ENCODE results near the gene CNPPD1. TPM values are rescaled to one million over a fixed set of nuclear protein-coding genes. Genes with fewer than 3 reads are reported as not detected.
"Not testable (repeated sequence)": the region's sequence is repeated elsewhere in the genome, so short reads cannot be mapped to it uniquely, and the experiment has no call there.

CNPPD1 gene
- total RNA-seq, 1 experiment from 2014 or later, result 41.2 TPM

DNA sequence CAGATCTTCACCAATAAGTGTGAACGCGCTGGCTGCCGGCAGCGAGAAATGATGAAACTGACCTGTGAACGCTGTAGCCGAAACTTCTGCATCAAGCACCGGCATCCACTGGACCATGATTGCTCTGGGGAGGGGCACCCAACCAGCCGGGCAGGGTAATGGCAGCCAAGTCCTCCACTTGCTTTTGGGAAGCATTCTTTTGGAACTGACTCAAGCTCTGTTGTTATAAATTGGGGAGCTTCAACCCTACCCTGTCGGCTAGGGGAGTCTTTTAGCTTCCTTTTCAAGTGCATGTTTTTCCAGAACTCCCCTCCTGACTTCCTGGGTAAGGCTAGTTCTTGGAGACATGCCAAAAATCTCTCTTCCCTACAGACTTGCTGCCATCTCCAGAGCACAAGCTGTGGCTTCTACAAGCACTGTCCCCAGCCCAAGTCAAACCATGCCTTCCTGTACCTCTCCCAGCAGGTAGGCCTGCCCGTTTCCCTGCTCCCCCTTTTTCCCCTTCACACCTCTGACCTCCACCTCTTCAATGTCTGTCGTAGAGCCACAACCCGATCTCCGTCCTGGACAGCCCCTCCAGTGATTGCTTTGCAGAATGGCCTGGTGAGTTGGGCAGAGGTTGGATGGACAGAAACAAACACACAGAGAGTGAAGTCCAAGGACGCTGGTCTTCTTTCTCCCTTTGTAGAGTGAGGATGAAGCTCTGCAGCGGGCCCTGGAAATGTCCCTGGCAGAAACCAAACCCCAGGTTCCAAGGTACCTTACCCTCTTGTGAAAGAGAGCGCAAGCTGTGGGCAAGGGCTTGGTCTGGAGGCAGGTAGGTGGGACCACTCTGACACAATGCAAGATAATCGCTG is 31.4 kb upstream of the CNPPD1 start:
- DNase-seq (ENCODE audit: low read depth), result peak; percentile 58

DNA sequence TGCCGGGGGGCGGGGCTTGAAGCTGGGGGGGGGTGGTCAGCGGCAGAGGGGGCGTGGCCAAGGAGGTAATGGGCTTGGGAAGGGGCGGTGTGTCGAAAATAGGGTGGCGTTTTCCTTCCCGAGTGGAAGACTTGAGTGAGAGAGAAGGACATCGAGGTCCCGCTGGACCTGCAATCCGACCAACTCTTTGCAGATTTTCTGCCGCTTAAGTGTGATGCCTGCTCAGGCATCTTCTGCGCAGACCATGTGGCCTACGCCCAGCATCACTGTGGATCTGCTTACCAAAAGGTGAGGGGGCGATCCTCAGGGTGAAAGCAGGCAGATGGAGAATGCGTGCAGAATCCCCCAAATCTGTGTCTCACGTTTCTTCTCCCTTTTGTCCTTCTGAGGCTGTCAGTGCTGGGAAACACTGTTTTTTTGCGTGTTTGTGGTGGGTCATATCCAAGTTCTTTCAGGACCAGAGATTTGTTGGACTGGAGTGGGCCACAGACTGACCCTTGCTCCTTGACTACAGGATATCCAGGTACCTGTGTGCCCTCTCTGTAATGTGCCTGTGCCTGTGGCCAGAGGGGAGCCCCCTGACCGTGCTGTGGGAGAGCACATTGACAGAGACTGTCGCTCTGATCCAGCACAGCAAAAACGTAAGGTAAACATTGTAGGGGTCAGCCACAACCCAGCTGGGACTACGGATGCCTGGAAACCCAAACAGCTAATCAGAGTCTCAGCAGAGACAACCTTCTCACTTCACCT is 30.6 kb upstream of the CNPPD1 start:
- DNase-seq (ENCODE audit: low read depth), result no peak

DNA sequence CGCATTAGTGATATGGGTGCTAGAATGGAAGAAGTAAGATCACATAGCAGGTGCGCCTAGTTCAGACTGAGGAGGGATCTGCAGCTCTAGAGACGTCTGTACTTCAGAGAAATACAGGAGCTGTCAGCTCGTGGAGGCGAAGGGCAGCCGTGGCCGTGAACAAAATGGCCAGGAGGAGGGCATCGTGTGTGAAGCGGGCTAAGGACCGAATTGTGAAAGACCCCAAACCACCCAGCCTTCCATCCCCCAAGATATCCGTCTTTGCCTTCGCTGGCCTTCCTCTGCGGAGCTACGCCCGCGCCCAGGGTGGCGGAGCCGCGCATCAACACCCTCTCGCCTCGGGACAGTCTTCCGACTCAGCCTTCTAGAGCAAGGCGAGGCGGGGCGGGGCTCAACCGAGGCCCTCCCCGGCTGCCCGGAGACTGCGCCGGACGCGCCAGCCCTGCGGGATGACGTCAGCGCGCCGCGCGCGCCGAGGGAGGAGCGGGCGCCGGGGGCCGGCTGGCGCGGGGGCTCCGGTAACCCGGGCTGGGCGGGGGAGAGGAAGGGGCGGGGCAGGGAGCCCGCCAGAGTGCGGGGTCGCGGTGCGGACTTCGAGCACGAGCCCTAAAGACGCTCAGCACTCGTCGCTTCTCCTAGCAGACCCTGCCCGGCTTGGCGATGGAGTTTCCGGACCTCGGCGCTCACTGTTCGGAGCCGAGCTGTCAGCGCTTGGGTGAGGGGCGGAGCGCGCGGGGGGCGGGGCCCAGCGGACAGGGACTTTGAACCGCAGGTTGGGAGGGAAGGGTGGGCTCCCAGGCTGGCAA is 29.8 kb upstream of the CNPPD1 start, which contains the start of gene ZFAND2B:
Gene ZFAND2B, plus strand, starts transcription at position 455 of the 806 bp plus-strand sequence. Its CDS starts 206 bp downstream, at position 661.
- DNase-seq (ENCODE audit: low read depth), result peak; percentile 93

DNA sequence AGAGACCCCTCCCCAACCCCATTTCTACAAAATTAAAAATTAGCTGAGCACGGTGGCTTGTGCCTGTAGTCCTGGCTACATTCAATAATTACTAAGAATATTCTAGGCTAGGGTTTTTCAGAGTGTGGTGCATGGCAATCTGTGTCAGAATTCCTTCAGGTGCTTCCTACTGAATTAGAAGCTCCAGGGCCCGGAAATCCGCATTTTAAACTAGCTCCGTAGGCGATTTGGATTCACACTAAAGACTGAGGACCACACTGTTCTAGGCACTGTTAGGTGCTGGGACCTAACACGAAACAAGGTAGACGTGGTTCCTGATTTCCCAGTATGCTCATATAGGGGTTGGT is 29.2 kb upstream of the CNPPD1 start:
- DNase-seq (ENCODE audit: low read depth), result no peak

DNA sequence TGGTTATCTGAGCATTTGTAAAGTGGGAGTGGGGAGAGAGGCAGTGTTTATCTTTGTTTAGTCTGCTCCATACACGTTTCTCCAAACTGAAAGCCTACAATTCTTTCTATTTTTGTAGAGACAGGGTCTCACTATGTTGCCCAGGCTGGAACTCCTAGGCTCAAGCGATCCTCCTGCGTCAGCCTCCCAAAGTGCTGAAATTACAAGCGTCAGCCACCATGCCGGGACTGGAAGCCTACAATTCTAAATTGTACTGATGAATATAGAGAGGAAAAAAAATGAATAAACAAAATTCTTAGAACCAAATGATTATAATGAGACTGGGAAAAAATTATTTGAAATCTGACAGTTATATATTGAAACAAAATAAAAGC is 28.4 kb upstream of the CNPPD1 start:
- DNase-seq (ENCODE audit: low read depth), result no peak

DNA sequence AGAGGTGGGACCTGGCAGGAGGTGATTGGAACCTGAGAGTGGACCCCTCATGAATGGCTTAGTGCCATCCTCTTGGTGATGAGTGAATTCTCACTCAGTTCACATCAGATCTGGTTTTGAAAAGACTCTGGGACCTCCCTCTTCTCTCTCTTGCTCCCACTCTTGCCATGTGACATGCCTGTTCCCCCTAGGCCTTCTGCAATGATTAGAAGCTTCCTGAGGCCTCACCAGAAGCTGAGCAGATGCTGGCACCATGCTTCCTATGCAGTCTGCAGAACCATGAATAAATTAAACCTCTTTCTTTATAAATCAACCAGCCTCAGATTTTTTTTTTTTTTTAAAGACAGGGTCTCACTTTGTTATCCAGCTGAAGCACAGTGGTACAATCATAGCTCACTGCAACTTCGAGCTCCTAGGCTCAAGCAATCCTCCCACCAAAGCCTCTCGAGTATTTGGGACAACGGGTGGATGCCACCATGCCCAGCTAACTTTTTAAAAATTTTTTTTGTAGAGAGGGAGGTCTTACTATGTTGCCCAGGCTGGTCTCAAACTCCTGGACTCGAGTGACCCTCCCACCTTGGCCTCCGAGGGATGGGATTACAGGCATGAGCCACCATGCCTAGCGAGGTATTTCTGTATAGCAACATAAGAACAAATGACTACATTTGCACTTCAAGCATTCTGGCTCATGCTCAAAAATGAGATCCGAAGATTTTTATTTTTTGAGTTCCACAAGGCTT is 27.9 kb upstream of the CNPPD1 start:
- no peak for DNase-seq (ENCODE audit: low read depth)

DNA sequence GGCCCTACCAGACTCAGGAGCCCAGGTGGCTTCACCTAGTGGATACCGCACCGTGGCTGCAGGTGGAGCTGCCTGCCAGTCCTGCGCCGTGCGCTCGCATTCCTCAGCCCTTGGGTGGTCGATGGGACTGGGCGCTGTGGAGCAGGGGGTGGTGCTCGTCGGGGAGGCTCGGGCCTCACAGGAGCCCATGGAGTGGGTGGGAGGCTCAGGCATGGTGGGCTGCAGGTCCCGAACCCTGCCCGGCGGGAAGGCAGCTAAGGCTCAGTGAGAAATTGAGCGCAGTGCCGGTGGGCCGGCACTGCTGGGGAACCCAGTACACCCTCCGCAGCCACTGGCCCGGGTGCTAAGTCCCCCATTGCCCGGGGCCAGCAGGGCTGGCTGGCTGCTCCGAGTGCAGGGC is 24.6 kb upstream of the CNPPD1 start:
- not testable (repeated sequence) for DNase-seq (ENCODE audit: low read depth)

DNA sequence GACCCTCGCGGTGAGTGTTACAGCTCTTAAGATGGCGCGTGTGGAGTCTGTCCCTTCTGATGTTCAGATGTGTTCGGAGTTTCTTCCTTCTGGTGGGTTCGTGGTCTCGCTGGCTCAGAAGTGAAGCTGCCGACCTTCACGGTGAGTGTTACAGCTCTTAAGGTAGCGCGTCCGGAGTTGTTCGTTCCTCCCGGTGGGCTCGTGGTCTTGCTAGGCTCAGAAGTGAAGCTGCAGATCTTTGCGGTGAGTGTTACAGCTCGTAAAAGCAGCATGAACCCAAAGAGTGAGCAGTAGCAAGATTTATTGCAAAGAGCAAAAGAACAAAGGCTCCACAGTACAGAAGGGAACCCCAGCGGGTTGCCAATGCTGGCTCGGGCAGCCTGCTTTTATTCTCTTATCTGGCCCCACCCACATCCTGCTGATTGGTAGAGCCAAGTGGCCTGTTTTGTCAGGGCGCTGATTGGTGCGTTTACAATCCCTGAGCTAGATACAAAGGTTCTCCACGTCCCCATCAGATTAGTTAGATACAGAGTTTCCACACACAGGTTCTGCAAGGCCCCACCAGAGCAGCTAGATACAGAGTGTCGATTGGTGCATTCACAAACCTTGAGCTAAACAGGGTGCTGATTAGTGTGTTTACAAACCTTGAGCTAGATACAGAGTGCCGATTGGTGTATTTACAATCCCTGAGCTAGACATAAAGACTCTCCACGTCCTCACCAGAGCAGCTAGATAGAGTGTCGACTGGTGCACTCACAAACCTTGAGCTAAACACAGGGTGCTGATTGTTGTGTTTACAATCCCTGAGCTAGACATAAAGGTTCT is 24.0 kb upstream of the CNPPD1 start:
- DNase-seq (ENCODE audit: low read depth), result peak; percentile 14

DNA sequence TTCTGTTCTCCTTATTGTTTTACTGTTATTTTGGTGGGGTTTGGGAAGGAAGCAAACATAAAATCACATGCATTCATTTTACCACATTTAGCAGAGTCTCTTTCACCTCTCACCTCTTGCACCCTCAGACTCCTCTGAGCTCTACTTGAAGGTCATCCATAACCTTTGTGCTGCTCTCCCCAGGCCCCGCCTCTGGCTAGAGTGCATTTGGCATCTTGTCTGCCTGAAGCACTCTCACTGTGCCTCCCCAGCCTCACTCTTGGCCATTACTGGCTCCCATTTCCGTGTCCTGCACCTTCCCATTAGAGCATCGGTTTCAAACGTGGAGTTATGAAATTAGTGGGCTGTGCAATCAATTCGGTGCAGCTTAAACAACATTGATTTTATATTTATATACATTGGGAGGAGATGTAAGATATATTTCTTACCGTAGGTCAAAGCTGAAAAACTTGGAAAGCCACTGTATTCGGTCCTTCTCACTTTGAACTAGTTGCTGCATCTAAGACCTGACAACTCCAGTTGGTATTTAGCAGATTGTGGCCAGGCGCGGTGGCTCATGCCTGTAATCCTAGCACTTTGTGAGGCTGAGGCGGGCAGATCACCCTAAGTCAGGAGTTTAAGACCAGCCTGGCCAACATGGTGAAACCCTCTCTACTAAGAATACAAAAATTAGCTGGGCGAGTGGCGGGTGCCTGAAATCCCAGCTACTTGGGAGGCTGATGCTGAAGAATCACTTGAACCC is 22.9 kb upstream of the CNPPD1 start:
- no peak for DNase-seq (ENCODE audit: low read depth)

DNA sequence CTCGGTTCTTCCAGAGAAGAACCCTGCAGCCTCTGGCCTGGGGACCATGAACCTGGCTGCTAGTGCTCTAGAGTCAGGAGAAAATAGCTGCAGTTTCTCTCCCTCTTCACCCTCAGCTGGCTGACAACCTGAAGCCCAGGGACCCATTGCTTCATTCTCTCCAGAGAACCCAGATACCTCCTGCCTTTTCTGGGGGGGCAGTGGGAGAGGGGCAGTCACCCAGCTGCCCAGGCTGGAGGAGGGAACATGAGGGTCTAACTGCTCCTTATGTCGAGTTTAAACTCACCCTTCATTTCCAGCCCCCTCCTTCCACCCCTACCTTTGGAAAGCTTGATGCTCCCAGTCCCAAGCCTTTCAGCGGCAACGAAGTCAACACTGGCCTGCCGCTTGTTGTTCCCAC is 22.2 kb upstream of the CNPPD1 start:
- no peak for DNase-seq (ENCODE audit: low read depth)

DNA sequence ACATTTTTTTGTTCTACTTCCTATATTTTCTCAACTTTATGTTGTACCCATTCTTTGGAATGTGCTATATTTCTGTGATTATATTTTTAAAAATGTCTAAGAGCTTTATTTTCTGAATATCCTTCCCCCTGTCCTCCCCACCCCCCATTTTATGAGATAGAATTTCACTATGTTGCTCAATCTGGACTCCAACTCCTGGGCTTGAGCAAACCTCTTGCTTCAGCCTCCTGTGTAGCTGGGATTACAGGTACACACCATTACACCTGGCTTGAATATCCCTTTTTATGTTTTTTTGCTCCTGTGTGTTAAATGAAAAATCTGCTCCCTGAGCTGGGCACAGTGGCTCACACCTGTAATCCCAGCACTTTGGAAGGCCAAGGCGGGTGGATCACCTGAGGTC is 20.7 kb upstream of the CNPPD1 start:
- no peak for DNase-seq (ENCODE audit: low read depth)

DNA sequence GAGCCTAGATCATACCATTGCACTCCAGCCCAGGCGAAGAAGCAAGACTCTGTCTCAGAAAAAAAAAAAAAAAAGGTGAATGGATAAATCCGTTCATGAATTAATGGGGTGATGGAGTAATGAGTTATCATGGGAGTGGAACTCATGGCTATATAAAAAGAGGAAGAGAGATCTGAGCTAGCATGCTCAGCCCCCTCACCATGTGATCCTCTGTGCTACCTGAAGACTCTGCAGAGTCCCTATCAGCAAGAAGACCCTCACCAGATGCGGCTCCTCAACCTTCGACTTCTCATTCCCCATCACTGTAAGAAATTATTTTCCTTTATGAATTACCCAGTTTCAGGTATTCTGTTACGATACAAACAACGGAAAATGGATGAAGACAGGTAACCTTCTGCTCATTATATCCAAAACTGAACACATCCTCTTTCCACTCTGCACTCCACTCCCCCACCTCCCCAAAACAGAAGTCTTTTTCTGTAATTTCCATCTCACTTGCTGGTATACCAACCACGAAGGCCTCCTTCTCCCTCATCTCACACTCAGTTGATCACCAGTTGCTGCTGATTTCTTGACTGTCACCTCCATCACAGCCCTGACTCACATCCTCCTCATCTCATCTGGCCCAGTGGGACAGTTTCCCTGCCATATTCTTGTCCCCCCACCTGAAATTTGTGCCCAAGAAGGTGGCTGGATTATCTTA is 10.2 kb upstream of the CNPPD1 start:
- no peak for DNase-seq (ENCODE audit: low read depth)

DNA sequence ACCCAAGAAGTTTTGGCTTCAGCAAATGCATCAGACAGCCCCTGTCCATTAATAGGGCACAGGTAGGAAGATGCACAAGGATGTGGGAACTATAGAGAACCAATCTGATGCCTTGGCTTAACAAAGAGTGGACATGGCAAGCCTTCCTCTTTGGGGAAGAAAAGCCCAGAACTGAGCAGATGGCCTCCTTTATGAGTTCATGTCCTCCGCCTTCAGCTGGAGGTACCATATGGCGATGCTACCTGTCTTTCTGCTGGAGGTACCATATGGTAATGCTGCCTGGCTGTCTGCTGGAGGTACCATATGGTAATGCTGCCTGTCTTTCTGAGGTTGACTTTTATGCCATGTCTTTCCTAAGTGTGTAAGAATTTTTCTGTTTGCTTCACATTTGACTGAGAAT is 7.4 kb upstream of the CNPPD1 start:
- no peak for DNase-seq (ENCODE audit: low read depth)

DNA sequence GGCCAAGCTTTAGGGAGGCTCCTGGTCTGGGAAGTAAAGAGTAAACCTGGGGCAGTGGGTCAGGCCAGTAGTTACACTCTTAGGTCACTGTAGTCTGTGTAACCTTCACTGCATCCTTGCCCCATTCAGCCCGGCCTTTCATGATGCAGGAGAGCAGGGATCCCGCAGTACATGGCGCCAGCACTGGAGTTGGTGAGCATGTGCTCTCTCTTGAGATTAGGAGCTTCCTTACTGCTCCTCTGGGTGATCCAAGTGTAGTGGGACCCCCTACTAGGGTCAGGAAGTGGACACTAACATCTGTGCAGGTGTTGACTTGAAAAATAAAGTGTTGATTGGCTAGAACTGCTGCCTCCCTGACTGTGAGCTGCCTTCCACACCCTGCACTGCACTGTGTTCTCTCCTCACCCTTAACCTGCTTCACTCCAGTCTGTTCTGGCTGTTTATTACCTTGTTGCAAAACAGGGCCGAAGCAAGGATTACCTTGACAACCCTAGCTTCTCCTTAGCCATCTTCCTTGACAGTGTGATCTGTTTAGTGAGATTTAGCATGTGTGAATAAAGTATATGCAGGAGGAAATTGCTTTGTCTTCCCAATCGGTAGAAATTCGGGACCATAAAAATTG is 6.5 kb upstream of the CNPPD1 start:
- no peak for DNase-seq (ENCODE audit: low read depth)

DNA sequence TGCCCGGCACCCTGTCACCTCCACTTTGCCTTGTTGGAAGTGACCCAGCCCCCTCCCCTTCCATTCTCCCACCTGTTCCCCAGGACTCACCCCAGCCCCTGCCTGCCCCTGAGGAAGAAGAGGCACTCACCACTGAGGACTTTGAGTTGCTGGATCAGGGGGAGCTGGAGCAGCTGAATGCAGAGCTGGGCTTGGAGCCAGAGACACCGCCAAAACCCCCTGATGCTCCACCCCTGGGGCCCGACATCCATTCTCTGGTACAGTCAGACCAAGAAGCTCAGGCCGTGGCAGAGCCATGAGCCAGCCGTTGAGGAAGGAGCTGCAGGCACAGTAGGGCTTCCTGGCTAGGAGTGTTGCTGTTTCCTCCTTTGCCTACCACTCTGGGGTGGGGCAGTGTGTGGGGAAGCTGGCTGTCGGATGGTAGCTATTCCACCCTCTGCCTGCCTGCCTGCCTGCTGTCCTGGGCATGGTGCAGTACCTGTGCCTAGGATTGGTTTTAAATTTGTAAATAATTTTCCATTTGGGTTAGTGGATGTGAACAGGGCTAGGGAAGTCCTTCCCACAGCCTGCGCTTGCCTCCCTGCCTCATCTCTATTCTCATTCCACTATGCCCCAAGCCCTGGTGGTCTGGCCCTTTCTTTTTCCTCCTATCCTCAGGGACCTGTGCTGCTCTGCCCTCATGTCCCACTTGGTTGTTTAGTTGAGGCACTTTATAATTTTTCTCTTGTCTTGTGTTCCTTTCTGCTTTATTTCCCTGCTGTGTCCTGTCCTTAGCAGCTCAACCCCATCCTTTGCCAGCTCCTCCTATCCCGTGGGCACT is 5.8 kb upstream of the CNPPD1 start:
- DNase-seq (ENCODE audit: low read depth), result no peak

DNA sequence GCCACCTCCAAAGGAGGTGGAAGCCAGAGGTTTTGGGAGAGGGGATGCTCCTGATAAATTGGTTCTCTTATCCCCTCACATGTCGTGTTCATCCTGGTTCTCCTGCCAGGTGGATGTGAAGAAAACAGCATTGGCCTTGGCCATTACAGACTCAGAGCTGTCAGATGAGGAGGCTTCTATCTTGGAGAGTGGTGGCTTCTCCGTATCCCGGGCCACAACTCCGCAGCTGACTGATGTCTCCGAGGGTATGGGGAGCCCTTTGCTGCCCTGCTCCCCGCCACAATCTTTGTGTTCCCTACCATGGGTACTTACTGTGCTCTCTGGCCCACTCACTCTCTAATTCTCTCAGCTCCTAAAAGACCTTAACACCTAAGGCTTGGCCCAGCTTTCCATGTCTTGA is 4.8 kb upstream of the CNPPD1 start:
- DNase-seq (ENCODE audit: low read depth), result no peak

DNA sequence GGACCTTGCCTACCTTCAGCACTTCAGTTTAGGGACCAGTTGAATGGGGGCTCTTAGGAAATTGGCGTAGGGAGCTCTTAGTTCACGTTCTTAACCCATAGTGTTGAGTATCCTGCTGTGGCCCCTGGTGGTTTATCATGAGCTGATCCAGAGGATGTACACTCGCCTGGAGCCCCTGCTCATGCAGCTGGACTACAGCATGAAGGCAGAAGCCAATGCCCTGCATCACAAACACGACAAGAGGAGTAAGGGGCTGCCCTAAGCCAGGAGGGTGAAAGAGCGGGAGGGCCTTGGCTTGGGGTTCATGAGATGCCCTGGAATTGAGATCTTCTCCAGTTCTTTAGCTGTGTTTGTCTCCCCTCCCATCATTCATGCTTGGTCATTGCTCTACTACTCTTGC is 4.2 kb upstream of the CNPPD1 start:
- no peak for DNase-seq (ENCODE audit: low read depth)

All from RPMI7951 (cell line).